Activated T-helper 9 cell treated with anti-CD3 and anti-CD28 coated beads, Interleukin-2, amount 50 U/mL, for 16 hours (primary cell): ENCODE measurements around the gene SERTAD1.

Experiments
- DNase-seq: peaks from one replicate; pipeline ENCODE4 v3.0.0-alpha.2; 2020; ENCODE audit warnings: low read depth

The SERTAD1 gene

GRCh38 chr19:40376286-40376862 is 49.4 kb downstream of the SERTAD1 start:
- DNase-seq: no peak

DNA sequence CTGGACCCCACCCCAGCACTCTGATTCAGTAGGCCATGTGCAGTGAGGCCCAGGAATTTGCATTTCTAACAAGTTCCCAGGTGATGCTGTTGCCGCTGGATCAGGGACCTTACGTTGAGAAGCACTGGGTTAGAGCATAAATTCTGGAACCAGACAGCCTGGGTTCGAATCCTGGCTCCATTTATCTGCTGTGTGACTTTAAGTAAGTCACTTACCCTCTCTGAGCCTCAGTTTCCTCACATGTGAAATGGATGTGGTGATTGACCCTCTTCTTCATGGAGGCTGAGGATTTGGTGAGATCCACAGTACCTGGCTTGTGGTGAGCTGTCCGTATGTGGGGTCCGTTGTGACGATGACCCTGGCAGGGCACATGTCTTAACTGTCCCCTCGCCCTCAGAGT is 51.7 kb downstream of the SERTAD1 start:
- no peak for DNase-seq

GRCh38 chr19:40371802-40372122 is 54.0 kb downstream of the SERTAD1 start:
- DNase-seq: no peak
